Measurements from ENCODE around the gene ADAMTS12. TPM values are rescaled to one million over a fixed set of nuclear protein-coding genes. Genes with fewer than 3 reads are reported as not detected.

The ADAMTS12 gene
- total RNA-seq, 1 experiment from 2014 or later: 0.05 TPM

DNA sequence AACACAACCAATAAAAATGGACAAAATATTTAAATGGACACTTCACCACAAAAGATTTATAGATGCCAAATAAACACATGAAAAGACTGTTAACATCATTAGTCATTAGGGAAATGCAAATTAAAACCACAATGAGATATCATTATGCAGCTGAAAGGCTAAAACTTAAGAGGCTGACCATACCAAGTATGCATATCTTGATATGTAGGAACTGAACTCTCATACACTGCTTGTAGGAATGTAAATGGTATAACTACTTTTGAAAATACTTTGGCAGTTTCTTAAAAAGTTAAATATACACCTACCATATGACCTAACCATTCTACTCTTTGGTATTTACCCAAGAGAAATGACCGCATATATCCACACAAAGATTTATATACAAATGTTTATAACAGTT lies 13.6 kb upstream of the ADAMTS12 start:
- Histone ChIP-seq H3K4me1 (ENCODE audit: control insufficient read depth in 1 of 2, insufficient read depth in 2 of 2, low read length in 2 of 2) (no peaks in the 10 kb centered on the region), H3K27me3 (ENCODE audit: insufficient read depth, low read length) (peaks cover 9% of the 10 kb centered on the region; the same call in 1 of the 2 replicates), H3K4me3 (replicated peaks in 1 of 2; ENCODE audit: low read depth in 1 of 2, low read length in 2 of 2) (no peak overlapping the region), H3K36me3 (ENCODE audit: control insufficient read depth in 1 of 2, insufficient read depth in 2 of 2, low read length in 2 of 2) (no peaks in the 10 kb centered on the region), H3K79me2 (ENCODE audit: insufficient read depth, low read length) (no peaks in the 10 kb centered on the region), H3K27ac (ENCODE audit: low read depth, low read length) (no peak overlapping the region), H3K9ac (ENCODE audit: low read length) (no peak overlapping the region), H3K9me2 (ENCODE audit: insufficient read depth) (no peaks in the 10 kb centered on the region), H4K20me1 (ENCODE audit: insufficient read depth) (no peaks in the 10 kb centered on the region), H2AFZ (ENCODE audit: low read depth, low read length, poor library complexity, severe bottlenecking) (no peak overlapping the region), H3K4me2 (ENCODE audit: low read length) (no peak overlapping the region), H3K9me3 (ENCODE audit: control insufficient read depth in 1 of 2, insufficient read depth in 1 of 2, low read depth in 1 of 2, low read length in 2 of 2) (peaks cover 0 to 5% of the 10 kb centered on the region in 2 experiments; a peak in 1 of 4 replicates)
- intact Hi-C loops (cut with micrococcal nuclease): no loop called here
- TF ChIP-seq, protein P1, sequence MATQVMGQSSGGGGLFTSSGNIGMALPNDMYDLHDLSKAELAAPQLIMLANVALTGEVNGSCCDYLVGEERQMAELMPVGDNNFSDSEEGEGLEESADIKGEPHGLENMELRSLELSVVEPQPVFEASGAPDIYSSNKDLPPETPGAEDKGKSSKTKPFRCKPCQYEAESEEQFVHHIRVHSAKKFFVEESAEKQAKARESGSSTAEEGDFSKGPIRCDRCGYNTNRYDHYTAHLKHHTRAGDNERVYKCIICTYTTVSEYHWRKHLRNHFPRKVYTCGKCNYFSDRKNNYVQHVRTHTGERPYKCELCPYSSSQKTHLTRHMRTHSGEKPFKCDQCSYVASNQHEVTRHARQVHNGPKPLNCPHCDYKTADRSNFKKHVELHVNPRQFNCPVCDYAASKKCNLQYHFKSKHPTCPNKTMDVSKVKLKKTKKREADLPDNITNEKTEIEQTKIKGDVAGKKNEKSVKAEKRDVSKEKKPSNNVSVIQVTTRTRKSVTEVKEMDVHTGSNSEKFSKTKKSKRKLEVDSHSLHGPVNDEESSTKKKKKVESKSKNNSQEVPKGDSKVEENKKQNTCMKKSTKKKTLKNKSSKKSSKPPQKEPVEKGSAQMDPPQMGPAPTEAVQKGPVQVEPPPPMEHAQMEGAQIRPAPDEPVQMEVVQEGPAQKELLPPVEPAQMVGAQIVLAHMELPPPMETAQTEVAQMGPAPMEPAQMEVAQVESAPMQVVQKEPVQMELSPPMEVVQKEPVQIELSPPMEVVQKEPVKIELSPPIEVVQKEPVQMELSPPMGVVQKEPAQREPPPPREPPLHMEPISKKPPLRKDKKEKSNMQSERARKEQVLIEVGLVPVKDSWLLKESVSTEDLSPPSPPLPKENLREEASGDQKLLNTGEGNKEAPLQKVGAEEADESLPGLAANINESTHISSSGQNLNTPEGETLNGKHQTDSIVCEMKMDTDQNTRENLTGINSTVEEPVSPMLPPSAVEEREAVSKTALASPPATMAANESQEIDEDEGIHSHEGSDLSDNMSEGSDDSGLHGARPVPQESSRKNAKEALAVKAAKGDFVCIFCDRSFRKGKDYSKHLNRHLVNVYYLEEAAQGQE (IDR thresholded peaks at IDR 0.05; ENCODE audit: low read depth): no peak
- no peak for TF ChIP-seq RAD21 (IDR thresholded peaks at IDR 0.05; ENCODE audit: low read depth)
- TF ChIP-seq ZFX (IDR thresholded peaks at IDR 0.05): no peak
- no peak for TF ChIP-seq ELF1 (IDR thresholded peaks at IDR 0.05; ENCODE audit: borderline replicate concordance, low read depth)
- TF ChIP-seq YY1 (IDR thresholded peaks at IDR 0.05; ENCODE audit: extremely low read depth, insufficient replicate concordance, low read depth, low read length): no peak
- TF ChIP-seq EZH2phosphoT487 (IDR thresholded peaks at IDR 0.05; ENCODE audit: borderline replicate concordance): no peak
- no peak for TF ChIP-seq EGR1 (IDR thresholded peaks at IDR 0.05; ENCODE audit: low read depth)
- TF ChIP-seq ZNF274 (IDR thresholded peaks at IDR 0.05; ENCODE audit: low read depth, low read length): no peak
- no peak for TF ChIP-seq SP1 (IDR thresholded peaks at IDR 0.05; ENCODE audit: low read depth)
- ATAC-seq: no peak
- CTCF ChIA-PET: no interaction called here
- POLR2A ChIA-PET: no interaction called here
- no peak for DNase-seq (ENCODE audit: low read depth, low spot score)
- BruUV-seq (replicated peaks): no TSS peak
- RAD21 ChIA-PET (ENCODE audit: low non-redundant PET in 1 of 2, low total read pairs in 2 of 2, uncharacterized antibody in 2 of 2, unreplicated experiment in 2 of 2): no interaction called here

All from HCT116 (cell line).